SK-N-SH treated with all-trans-retinoic acid at 6 μM for 48 hours (cell line): Measurements from ENCODE around the gene TESMIN.

ENCODE experiments used
- ATAC-seq: fragments of 200-7000 bp; cut with Tn5 transposase; 3 replicates; pipeline ENCODE4 v1.9.1; 2020; ENCODE audit warnings: mild to moderate bottlenecking, moderate library complexity
- ESRRG ChIP-seq: fragments of 250-450 bp; sonication (Bioruptor Pico); IDR thresholded peaks from 2 replicates; pipeline ENCODE4 v1.6.1; 2021; ENCODE audit warnings: mild to moderate bottlenecking
- GLIS3 ChIP-seq: fragments of 250-450 bp; sonication (Bioruptor Pico); IDR thresholded peaks from 2 replicates; pipeline ENCODE4 v1.5.0; 2020; ENCODE audit warnings: mild to moderate bottlenecking, moderate library complexity
- ISL1 ChIP-seq: fragments of 250-450 bp; sonication (Bioruptor Pico); IDR thresholded peaks from 2 replicates; pipeline ENCODE4 v2.1.2; 2022; ENCODE audit warnings: mild to moderate bottlenecking, moderate library complexity
- OSR1 ChIP-seq: fragments of 250-450 bp; sonication (Bioruptor Pico); IDR thresholded peaks from 2 replicates; pipeline ENCODE4 v1.8.0; 2022; ENCODE audit warnings: moderate library complexity, mild to moderate bottlenecking, inconsistent platforms
- POU6F1 ChIP-seq: fragments of 250-450 bp; sonication (Bioruptor Pico); IDR thresholded peaks from 2 replicates; pipeline ENCODE4 v1.8.0; 2021; ENCODE audit warnings: low read depth, mild to moderate bottlenecking, moderate library complexity, borderline replicate concordance
- RARB ChIP-seq: fragments of 250-450 bp; sonication (Bioruptor Pico); IDR thresholded peaks from 2 replicates; pipeline ENCODE4 v1.8.0; 2021; ENCODE audit warnings: mild to moderate bottlenecking, moderate library complexity
- SNAI2 ChIP-seq: fragments of 250-450 bp; sonication (Bioruptor Pico); IDR thresholded peaks from 2 replicates; pipeline ENCODE4 v1.5.0; 2020; ENCODE audit warnings: mild to moderate bottlenecking, moderate library complexity
- TCF4 ChIP-seq: fragments of 250-450 bp; sonication (Bioruptor Pico); IDR thresholded peaks from 2 replicates; pipeline ENCODE4 v1.8.0; 2021; ENCODE audit warnings: mild to moderate bottlenecking, moderate library complexity, borderline replicate concordance
- TOX ChIP-seq: fragments of 250-450 bp; sonication (Bioruptor Pico); IDR thresholded peaks from 2 replicates; pipeline ENCODE4 v1.8.0; 2021; ENCODE audit warnings: mild to moderate bottlenecking, moderate library complexity, borderline replicate concordance
- ZC3H10 ChIP-seq: fragments of 250-450 bp; sonication (Bioruptor Pico); IDR thresholded peaks from 2 replicates; pipeline ENCODE4 v1.5.1; 2021; ENCODE audit warnings: mild to moderate bottlenecking, moderate library complexity
- ZFP3 ChIP-seq: fragments of 250-450 bp; sonication (Bioruptor Pico); IDR thresholded peaks from 2 replicates; pipeline ENCODE4 v1.5.0; 2020; ENCODE audit warnings: mild to moderate bottlenecking, moderate library complexity
- ZFP30 ChIP-seq: fragments of 450-650 bp; formaldehyde crosslinking; IDR thresholded peaks from 2 replicates; pipeline ENCODE4 v1.5.0; 2022; ENCODE audit warnings: mild to moderate bottlenecking, moderate library complexity
- ZNF565 ChIP-seq: fragments of 450-650 bp; formaldehyde crosslinking; conservative IDR thresholded peaks from 2 replicates; pipeline ENCODE4 v1.5.0; 2020; ENCODE audit warnings: low read depth, mild to moderate bottlenecking, moderate library complexity
- ZNF70 ChIP-seq: fragments of 450-650 bp; formaldehyde crosslinking; IDR thresholded peaks from 2 replicates; pipeline ENCODE4 v1.5.0; 2020; ENCODE audit warnings: mild to moderate bottlenecking, moderate library complexity
- ZNF8 ChIP-seq: fragments of 450-650 bp; formaldehyde crosslinking; IDR thresholded peaks from 2 replicates; pipeline ENCODE4 v1.5.0; 2020; ENCODE audit warnings: mild to moderate bottlenecking, moderate library complexity
- TF ChIP-seq, protein P1 (sequence below): fragments of 250-450 bp; sonication (Bioruptor Pico); IDR thresholded peaks from 2 replicates; pipeline ENCODE4 v1.5.1; 2020; ENCODE audit warnings: low read depth, mild to moderate bottlenecking, moderate library complexity
- TF ChIP-seq, protein P2 (sequence below): fragments of 250-450 bp; sonication (Bioruptor Pico); IDR thresholded peaks from 2 replicates; pipeline ENCODE4 v1.8.0; 2020; ENCODE audit warnings: mild to moderate bottlenecking, moderate library complexity, borderline replicate concordance
- TF ChIP-seq, protein P3 (sequence below): fragments of 250-450 bp; sonication (Bioruptor Pico); IDR thresholded peaks from 2 replicates; pipeline ENCODE4 v1.5.1; 2021; ENCODE audit warnings: mild to moderate bottlenecking, moderate library complexity
- TF ChIP-seq, protein P4 (sequence below): fragments of 250-450 bp; sonication (Bioruptor Pico); IDR thresholded peaks from 2 replicates; pipeline ENCODE4 v1.5.0; 2020; ENCODE audit warnings: mild to moderate bottlenecking, moderate library complexity

TESMIN gene

DNA sequence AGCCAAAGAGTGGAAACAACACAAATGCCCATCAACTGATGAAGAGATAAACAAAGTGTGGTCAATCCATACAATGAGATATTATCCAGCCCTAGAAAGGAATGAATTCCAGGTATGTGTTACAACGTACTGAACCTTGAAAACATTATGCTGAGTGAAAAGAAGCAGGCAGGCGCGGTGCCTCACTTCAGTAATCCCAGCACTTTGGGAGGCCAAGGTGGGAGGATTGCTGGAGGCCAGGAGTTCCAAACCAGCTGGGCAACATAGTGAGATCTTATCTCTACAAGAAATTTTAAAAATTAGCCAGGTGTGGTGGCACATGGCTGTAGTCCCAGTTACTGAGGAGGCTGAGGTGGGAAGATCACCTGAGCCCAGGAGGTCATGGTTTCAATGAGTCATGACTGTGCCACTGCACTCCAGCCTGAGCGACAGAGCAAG, 24.6 kb upstream of the TESMIN start (continued):
- TF ChIP-seq POU6F1 (no peak), TCF4 (no peak), GLIS3 (CRISPR knock-in tag) (no peak)
- TF ChIP-seq, protein P1, sequence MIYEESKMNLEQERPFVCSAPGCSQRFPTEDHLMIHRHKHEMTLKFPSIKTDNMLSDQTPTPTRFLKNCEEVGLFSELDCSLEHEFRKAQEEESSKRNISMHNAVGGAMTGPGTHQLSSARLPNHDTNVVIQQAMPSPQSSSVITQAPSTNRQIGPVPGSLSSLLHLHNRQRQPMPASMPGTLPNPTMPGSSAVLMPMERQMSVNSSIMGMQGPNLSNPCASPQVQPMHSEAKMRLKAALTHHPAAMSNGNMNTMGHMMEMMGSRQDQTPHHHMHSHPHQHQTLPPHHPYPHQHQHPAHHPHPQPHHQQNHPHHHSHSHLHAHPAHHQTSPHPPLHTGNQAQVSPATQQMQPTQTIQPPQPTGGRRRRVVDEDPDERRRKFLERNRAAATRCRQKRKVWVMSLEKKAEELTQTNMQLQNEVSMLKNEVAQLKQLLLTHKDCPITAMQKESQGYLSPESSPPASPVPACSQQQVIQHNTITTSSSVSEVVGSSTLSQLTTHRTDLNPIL (CRISPR knock-in tag), result no peak

GRCh38 chr11:68774194-68774585, 22.9 kb upstream of the TESMIN start:
- no peak for TF ChIP-seq ZC3H10 (CRISPR knock-in tag)
- no peak for TF ChIP-seq TOX (CRISPR knock-in tag)
- no peak for TF ChIP-seq TCF4
- TF ChIP-seq, protein P2, sequence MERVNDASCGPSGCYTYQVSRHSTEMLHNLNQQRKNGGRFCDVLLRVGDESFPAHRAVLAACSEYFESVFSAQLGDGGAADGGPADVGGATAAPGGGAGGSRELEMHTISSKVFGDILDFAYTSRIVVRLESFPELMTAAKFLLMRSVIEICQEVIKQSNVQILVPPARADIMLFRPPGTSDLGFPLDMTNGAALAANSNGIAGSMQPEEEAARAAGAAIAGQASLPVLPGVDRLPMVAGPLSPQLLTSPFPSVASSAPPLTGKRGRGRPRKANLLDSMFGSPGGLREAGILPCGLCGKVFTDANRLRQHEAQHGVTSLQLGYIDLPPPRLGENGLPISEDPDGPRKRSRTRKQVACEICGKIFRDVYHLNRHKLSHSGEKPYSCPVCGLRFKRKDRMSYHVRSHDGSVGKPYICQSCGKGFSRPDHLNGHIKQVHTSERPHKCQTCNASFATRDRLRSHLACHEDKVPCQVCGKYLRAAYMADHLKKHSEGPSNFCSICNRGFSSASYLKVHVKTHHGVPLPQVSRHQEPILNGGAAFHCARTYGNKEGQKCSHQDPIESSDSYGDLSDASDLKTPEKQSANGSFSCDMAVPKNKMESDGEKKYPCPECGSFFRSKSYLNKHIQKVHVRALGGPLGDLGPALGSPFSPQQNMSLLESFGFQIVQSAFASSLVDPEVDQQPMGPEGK (CRISPR knock-in tag), result no peak
- no peak for TF ChIP-seq GLIS3 (CRISPR knock-in tag)
- TF ChIP-seq, protein P3, sequence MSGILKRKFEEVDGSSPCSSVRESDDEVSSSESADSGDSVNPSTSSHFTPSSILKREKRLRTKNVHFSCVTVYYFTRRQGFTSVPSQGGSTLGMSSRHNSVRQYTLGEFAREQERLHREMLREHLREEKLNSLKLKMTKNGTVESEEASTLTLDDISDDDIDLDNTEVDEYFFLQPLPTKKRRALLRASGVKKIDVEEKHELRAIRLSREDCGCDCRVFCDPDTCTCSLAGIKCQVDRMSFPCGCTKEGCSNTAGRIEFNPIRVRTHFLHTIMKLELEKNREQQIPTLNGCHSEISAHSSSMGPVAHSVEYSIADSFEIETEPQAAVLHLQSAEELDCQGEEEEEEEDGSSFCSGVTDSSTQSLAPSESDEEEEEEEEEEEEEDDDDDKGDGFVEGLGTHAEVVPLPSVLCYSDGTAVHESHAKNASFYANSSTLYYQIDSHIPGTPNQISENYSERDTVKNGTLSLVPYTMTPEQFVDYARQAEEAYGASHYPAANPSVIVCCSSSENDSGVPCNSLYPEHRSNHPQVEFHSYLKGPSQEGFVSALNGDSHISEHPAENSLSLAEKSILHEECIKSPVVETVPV (CRISPR knock-in tag), result no peak
- TF ChIP-seq POU6F1, result no peak
- TF ChIP-seq, protein P4, sequence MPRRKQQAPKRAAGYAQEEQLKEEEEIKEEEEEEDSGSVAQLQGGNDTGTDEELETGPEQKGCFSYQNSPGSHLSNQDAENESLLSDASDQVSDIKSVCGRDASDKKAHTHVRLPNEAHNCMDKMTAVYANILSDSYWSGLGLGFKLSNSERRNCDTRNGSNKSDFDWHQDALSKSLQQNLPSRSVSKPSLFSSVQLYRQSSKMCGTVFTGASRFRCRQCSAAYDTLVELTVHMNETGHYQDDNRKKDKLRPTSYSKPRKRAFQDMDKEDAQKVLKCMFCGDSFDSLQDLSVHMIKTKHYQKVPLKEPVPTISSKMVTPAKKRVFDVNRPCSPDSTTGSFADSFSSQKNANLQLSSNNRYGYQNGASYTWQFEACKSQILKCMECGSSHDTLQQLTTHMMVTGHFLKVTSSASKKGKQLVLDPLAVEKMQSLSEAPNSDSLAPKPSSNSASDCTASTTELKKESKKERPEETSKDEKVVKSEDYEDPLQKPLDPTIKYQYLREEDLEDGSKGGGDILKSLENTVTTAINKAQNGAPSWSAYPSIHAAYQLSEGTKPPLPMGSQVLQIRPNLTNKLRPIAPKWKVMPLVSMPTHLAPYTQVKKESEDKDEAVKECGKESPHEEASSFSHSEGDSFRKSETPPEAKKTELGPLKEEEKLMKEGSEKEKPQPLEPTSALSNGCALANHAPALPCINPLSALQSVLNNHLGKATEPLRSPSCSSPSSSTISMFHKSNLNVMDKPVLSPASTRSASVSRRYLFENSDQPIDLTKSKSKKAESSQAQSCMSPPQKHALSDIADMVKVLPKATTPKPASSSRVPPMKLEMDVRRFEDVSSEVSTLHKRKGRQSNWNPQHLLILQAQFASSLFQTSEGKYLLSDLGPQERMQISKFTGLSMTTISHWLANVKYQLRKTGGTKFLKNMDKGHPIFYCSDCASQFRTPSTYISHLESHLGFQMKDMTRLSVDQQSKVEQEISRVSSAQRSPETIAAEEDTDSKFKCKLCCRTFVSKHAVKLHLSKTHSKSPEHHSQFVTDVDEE (CRISPR knock-in tag), result no peak
- TF ChIP-seq ZNF565, result no peak
- no peak for TF ChIP-seq OSR1 (CRISPR knock-in tag)
- TF ChIP-seq ZFP30 (CRISPR knock-in tag), result no peak
- TF ChIP-seq SNAI2 (CRISPR knock-in tag), result no peak
- TF ChIP-seq RARB, result no peak
- no peak for TF ChIP-seq ESRRG (CRISPR knock-in tag)
- no peak for TF ChIP-seq ZNF8
- TF ChIP-seq, protein P1 (CRISPR knock-in tag), result no peak
- TF ChIP-seq ISL1 (CRISPR knock-in tag), result no peak
- TF ChIP-seq, all 23 proteins: peak for 0
- ATAC-seq, result no peak

- ATAC-seq, result no peak
- TF ChIP-seq, protein P1 (CRISPR knock-in tag), result no peak
- TF ChIP-seq ZFP3 (CRISPR knock-in tag) (no peak), RARB (no peak), POU6F1 (no peak), ZC3H10 (CRISPR knock-in tag) (no peak), ZNF70 (CRISPR knock-in tag) (no peak)
- TF ChIP-seq, protein P3 (CRISPR knock-in tag), result no peak
Measured at GRCh38 chr11:68773521-68774193, 22.3 kb upstream of the TESMIN start.
